A549 (cell line): ENCODE results near the gene RNF126.

Source experiments
- CBX8 ChIP-seq: fragments of 200-600 bp; sonication (generic); IDR thresholded peaks from 2 replicates; pipeline ENCODE4 v1.6.1; 2016
- EP300 ChIP-seq, 2 experiments: fragments of >200 bp; sonication (Bioruptor Twin); formaldehyde crosslinking; IDR thresholded peaks; 2 replicates in 1 of 2; 3 replicates in 1 of 2; pipeline ENCODE4 v1.6.1; 2016 to 2017
- ESRRA ChIP-seq: fragments of 150-350 bp; IDR thresholded peaks from 2 replicates; pipeline ENCODE4 v1.6.1; 2014; ENCODE audit warnings: mild to moderate bottlenecking, low read length, borderline replicate concordance
- GATA3 ChIP-seq: IDR thresholded peaks from 2 replicates; pipeline ENCODE4 v1.6.1; 2012; ENCODE audit warnings: borderline replicate concordance
- JUNB ChIP-seq: fragments of >200 bp; sonication (Bioruptor Twin); formaldehyde crosslinking; IDR thresholded peaks from 2 replicates; pipeline ENCODE4 v1.6.1; 2016
- POLR2A ChIP-seq: IDR thresholded peaks from 2 replicates; pipeline ENCODE4 v1.6.1; 2012; ENCODE audit warnings: mild to moderate bottlenecking, low read length
- RCOR1 ChIP-seq: fragments of 150-350 bp; IDR thresholded peaks from 2 replicates; pipeline ENCODE4 v1.6.1; 2014; ENCODE audit warnings: antibody characterized with exemption, low read length, low read depth
- TF ChIP-seq, protein P1 (sequence below): fragments of >200 bp; sonication (Bioruptor Twin); formaldehyde crosslinking; IDR thresholded peaks from 3 replicates; pipeline ENCODE4 v1.5.1; 2016
- TF ChIP-seq, protein P2 (sequence below): IDR thresholded peaks from 2 replicates; pipeline ENCODE4 v1.6.1; 2012

DNA sequence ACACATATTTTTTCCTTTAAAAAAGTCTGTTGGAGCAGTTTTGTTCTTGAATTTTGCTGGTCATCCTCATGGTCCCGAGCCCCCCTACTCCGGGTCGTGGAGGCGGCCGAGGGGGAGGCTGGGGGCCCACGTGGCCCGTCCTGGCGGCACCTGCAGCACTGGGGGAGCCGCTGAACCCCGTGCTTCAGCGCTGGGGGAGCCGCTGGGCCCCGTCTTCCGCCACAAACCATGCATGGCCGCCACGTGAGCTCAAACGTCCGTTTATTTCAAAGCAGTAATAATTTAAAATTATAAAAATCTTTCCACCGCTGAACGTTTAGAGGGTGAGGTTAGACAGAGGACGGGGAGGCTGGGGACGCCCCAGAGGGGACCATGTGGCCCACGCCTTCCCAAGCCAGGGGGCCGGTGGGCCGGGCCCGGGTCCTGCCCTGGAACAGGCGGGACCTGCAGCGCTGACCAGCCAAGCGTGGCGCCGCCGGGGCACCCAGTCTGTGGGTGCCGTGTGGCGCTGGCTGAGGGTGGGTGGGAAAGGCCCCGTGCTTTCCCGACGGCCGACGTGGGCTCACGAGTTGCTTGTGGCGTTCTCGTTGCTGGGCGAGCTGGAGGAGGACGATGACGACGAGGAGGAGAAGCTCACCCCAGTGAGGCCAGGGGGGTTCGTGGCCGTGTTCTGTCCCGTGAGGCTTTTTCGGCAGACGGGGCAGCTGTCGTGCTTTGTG is 15.3 kb downstream of the RNF126 start:
- TF ChIP-seq CBX8 (no peak), POLR2A (no peak), JUNB (no peak), ESRRA (no peak), EP300 (IDR thresholded peaks at IDR 0.05) (no peak), RCOR1 (no peak), GATA3 (no peak)
- TF ChIP-seq, protein P1, sequence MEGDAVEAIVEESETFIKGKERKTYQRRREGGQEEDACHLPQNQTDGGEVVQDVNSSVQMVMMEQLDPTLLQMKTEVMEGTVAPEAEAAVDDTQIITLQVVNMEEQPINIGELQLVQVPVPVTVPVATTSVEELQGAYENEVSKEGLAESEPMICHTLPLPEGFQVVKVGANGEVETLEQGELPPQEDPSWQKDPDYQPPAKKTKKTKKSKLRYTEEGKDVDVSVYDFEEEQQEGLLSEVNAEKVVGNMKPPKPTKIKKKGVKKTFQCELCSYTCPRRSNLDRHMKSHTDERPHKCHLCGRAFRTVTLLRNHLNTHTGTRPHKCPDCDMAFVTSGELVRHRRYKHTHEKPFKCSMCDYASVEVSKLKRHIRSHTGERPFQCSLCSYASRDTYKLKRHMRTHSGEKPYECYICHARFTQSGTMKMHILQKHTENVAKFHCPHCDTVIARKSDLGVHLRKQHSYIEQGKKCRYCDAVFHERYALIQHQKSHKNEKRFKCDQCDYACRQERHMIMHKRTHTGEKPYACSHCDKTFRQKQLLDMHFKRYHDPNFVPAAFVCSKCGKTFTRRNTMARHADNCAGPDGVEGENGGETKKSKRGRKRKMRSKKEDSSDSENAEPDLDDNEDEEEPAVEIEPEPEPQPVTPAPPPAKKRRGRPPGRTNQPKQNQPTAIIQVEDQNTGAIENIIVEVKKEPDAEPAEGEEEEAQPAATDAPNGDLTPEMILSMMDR, result no peak
- TF ChIP-seq, protein P2, sequence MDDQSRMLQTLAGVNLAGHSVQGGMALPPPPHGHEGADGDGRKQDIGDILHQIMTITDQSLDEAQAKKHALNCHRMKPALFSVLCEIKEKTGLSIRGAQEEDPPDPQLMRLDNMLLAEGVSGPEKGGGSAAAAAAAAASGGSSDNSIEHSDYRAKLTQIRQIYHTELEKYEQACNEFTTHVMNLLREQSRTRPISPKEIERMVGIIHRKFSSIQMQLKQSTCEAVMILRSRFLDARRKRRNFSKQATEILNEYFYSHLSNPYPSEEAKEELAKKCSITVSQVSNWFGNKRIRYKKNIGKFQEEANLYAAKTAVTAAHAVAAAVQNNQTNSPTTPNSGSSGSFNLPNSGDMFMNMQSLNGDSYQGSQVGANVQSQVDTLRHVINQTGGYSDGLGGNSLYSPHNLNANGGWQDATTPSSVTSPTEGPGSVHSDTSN, result no peak
